HCT116 (cell line): ENCODE data around the gene ACBD4.

Experiments used
- CEBPB ChIP-seq: IDR thresholded peaks from 2 replicates; pipeline ENCODE4 v1.6.1; 2012; ENCODE audit warnings: low read depth
- EZH2 ChIP-seq: fragments of 200-600 bp; sonication (generic); IDR thresholded peaks from 2 replicates; pipeline ENCODE4 v1.6.1; 2017; ENCODE audit warnings: antibody characterized with exemption, mixed run types
- EZH2phosphoT487 ChIP-seq: fragments of 200-600 bp; IDR thresholded peaks from 2 replicates; pipeline ENCODE4 v1.6.1; 2018; ENCODE audit warnings: antibody characterized with exemption, borderline replicate concordance
- JUND ChIP-seq: IDR thresholded peaks from 2 replicates; pipeline ENCODE4 v1.6.1; 2012
- POLR2A ChIP-seq: IDR thresholded peaks from 2 replicates; pipeline ENCODE4 v1.7.0; 2011; ENCODE audit warnings: borderline replicate concordance; ENCODE audit not compliant: insufficient read depth, insufficient read length; ENCODE audit errors: extremely low read depth
- POLR2AphosphoS5 ChIP-seq: IDR thresholded peaks from 2 replicates; pipeline ENCODE4 v1.6.1; 2011; ENCODE audit warnings: mild to moderate bottlenecking, low read depth, low read length, moderate library complexity
- ZNF274 ChIP-seq: fragments of 200-500 bp; sonication (Bioruptor generic); IDR thresholded peaks from 2 replicates; pipeline ENCODE4 v1.6.1; 2014; ENCODE audit warnings: mild to moderate bottlenecking, low read depth, low read length, inconsistent platforms
- TF ChIP-seq, protein P1 (sequence below), 3 experiments: fragments of 200-600 bp in 1 of 3; sonication (generic) in 1 of 3; IDR thresholded peaks in 2 of 3; conservative IDR thresholded peaks in 1 of 3; 2 replicates each; pipeline ENCODE4 v1.5.1; 2012 to 2017; ENCODE audit warnings: low read depth in 2 of 3, low read length in 2 of 3, antibody characterized with exemption in 1 of 3, borderline replicate concordance in 1 of 3, control low read depth in 1 of 3, mild to moderate bottlenecking in 1 of 3, mixed read lengths in 1 of 3, mixed run types in 1 of 3, moderate library complexity in 1 of 3; ENCODE audit not compliant: insufficient read depth in 1 of 3

DNA sequence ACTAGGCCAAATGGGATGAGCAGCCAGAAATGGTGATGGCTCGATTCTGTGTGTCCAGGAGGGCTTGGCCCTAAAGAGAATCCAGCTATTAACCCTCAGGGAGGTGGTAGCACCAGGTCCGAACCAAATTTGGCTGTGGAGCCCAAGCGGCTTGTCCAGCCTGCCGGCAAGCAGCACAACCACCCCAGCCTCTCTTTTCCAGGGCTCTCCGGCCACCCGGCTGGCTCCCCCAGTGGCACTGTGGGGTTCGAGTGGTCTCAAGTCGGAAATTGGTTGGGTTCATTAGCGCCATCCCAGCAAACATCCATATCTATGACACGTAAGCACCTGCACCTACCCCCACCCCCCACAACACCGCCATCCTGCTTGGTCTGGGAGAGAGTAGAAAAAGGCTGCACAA is 38.6 kb upstream of the ACBD4 start:
- TF ChIP-seq, protein P1, sequence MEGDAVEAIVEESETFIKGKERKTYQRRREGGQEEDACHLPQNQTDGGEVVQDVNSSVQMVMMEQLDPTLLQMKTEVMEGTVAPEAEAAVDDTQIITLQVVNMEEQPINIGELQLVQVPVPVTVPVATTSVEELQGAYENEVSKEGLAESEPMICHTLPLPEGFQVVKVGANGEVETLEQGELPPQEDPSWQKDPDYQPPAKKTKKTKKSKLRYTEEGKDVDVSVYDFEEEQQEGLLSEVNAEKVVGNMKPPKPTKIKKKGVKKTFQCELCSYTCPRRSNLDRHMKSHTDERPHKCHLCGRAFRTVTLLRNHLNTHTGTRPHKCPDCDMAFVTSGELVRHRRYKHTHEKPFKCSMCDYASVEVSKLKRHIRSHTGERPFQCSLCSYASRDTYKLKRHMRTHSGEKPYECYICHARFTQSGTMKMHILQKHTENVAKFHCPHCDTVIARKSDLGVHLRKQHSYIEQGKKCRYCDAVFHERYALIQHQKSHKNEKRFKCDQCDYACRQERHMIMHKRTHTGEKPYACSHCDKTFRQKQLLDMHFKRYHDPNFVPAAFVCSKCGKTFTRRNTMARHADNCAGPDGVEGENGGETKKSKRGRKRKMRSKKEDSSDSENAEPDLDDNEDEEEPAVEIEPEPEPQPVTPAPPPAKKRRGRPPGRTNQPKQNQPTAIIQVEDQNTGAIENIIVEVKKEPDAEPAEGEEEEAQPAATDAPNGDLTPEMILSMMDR (IDR thresholded peaks at IDR 0.05 in 2 of 3, conservative IDR thresholded peaks at IDR 0.05 in 1 of 3; ENCODE audit: borderline replicate concordance in 1 of 3, insufficient read depth in 1 of 3, low read depth in 2 of 3, low read length in 2 of 3): no peak
- TF ChIP-seq CEBPB: no peak
- no peak for TF ChIP-seq POLR2A
- no peak for TF ChIP-seq JUND
- no peak for TF ChIP-seq EZH2
- no peak for TF ChIP-seq EZH2phosphoT487
- no peak for TF ChIP-seq ZNF274
- no peak for TF ChIP-seq POLR2AphosphoS5
